NCI-H2196 (cell line): ENCODE data around the gene TNFRSF25.
"Not testable (repeated sequence)": the region's sequence is repeated elsewhere in the genome, so short reads cannot be mapped to it uniquely, and the experiment has no call there.

Source experiments
- DNase-seq: peaks from one replicate; lab custom pipeline; 2025; ENCODE audit not compliant: unreplicated experiment; lab: John Stamatoyannopoulos, UW

TNFRSF25 gene

DNA sequence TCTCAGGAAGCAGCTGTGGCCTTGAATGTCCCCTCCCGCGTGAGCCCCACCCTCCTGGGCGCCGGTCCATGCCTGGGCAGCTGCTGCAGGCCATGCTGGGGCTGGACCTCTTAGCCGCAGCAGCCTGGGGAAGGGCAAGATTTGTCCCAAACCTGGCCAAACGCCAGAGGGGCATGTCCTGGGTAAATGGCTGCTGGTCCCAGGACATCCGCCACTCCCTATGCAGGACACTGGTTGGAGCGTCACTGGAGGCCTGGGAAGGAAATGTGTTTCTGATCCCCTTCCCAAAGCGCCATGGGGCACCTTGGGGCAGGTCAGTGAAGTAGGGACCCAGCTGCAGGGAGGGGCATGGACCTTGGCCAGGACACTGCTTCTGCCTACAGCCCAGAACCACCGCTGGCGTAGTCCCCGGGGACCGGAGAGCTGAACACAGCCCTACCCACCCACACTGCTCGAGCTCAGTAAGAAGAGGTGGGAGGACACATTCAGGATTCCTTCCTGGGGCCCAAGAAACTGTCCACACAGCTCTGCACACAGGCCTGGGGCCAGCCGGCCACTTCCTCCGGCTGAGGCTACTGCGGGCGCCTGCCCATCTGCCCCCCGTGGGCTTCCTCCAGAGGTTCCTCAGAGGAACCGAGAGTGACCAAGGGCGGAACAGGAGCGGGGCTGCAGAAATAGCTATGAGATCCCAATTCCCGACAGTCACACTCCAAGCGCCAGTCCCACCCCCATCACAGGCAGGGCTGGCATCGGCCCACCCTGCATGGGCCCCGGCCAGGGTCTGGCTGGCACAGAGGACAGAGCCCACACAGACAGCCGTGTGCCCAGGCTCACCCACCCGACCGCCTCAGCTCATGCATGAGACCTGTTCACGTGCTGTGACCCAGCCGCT, 36.3 kb upstream of the TNFRSF25 start:
- peak; percentile 45 for DNase-seq

DNA sequence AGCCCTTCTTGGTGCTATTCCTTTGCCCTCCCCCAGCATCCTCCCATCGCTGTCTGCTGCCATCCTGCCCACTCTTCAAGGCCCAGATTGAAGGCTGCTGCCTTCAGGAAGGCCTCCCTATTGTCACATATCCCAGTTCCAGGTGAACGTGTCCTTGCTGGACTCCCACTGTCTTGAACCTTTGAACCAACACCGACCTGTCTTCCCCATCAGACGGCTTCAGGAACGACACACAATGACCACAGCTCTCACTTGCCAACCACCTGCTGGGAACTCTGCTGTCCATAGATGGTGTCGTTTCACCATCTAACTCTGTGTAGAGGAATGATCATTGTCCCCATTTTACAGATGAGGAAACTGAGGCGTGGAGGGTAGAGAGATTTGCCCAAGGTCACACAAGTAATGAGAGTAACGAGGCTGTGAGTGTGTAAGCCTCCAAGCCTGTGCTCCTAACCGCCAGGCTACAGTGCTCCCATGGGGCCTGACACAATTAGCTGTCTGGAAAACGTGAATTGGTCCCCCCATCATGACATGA, 35.4 kb upstream of the TNFRSF25 start:
- DNase-seq, result no peak

- DNase-seq, result no peak
These were observed 34.7 kb upstream of the TNFRSF25 start for GRCh38 chr1:6500544-6501278.

GRCh38 chr1:6499296-6499695, 33.3 kb upstream of the TNFRSF25 start:
- DNase-seq, result no peak

GRCh38 chr1:6498576-6499111, 32.7 kb upstream of the TNFRSF25 start:
- DNase-seq, result no peak

- DNase-seq, result no peak
These were observed 32.0 kb upstream of the TNFRSF25 start for GRCh38 chr1:6497867-6498575.

GRCh38 chr1:6497215-6497866, 31.4 kb upstream of the TNFRSF25 start:
- DNase-seq, result peak; percentile 55

DNA sequence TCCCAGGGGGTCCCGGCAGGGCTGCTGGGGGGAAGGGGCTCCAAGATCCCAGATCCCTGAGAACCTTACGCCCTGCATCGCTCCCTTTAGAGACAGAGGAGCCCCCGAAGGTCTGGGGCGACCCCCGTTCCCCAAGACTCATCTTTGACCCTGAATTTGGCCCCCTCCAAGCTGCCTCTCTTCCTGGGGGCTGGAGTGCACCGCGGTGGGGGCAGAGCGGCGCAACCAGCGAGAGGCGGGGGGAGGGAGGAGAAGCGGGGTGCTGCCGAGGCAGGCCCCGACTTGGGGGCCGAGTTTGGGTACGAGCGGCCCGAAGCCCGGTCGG, 30.9 kb upstream of the TNFRSF25 start:
- no peak for DNase-seq

- DNase-seq, result no peak
These were observed 30.4 kb upstream of the TNFRSF25 start for GRCh38 chr1:6496365-6496721.

DNA sequence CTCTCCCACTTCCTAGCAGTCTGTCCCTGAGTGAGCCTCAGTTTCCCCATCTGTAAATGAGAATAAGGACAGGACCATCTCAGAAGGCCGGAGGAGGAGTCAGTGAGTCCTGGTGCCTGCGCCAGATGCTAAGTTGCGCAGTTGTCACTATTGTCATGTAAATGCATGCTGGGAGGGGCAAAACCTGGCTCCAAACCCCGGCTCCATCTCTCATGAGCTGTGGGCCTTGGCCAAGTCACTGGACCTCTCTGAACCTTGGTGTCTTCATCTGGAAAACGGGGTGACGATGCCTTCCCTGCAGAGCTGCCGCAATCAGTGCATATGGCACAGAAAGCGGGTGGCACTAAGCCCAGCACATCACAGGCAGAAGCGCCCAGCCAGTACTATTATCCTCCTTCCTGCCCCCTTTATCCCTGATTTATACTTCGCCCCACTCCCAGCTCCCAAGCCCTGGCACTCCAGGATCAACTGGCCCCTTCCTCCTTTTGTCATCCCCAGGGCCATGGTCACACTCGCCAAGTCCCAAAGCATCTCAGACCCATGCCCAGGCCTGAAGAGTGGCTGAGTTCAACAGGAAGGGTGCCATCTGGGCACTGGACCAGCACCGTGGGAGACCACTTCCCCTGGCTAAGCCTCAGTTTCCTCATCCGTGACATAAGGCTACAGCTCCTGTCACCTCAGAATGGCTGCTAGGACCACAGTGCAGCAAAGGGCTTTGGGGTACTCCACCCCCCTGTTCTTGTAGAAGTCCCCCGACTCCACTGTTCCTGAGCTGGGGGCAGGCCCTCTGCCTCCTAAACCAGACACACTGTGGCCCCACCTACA, 29.8 kb upstream of the TNFRSF25 start:
- DNase-seq, result no peak

DNA sequence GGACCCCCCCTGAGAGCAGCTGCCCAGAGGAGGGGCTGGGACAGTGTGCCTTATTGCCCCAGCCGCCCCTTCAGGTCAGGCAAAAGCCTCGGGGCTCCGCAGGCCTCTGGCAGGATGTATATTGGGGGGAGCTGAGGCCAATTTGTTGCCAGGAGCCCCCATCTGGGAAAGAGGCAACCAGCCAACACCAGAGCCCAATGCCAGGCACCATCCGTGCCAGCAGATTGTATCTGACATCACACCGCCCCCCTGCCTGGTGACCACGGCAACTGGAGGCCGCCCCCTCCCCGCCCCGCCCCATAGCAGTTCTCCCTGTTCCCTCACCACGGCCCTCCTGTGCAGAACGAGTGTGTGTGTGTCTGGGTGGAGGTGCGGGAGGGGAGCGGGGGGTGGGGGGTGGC, 29.1 kb upstream of the TNFRSF25 start:
- peak; percentile 33 for DNase-seq

DNA sequence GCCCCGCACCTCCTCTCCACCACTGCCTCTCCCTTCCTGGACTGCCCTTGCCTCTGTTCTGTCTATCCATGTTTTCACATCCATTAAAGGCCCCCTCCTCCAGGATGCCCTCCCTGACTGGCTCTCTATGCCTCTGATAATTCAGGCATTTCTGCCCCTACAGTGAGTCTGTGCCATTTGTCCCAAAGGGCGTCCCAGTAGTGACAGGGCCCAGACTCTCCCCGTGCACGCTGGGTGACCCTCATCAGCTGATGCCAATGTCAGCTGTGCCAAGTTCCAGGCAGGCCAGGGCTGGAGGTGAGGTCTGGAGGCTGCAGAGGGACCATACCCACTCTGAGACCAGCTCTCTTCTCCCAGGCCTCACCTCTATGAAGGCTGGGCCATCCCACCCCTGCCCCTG, 28.7 kb upstream of the TNFRSF25 start:
- DNase-seq, result no peak

GRCh38 chr1:6493834-6494223, 27.9 kb upstream of the TNFRSF25 start:
- DNase-seq, result not testable (repeated sequence)

DNA sequence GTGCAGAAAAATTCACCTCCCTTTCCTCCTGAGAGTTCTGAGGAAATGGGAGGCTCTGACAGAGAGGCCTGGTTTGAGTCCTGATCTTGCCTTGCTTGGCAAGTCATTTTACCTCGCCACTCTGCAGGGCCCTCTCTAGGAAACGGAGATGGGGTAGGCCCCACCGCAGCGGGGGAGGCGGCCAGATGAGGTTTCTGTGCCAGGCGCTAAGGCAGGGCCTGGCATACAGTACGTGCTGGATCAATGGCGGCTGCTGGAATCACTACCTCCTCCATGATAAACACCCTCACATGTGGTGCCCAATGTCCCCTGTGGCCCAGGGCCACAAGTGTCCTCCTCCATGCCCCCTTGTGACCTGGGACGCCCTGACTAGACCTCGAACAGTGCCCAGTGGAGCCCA, 26.0 kb upstream of the TNFRSF25 start:
- no peak for DNase-seq

DNA sequence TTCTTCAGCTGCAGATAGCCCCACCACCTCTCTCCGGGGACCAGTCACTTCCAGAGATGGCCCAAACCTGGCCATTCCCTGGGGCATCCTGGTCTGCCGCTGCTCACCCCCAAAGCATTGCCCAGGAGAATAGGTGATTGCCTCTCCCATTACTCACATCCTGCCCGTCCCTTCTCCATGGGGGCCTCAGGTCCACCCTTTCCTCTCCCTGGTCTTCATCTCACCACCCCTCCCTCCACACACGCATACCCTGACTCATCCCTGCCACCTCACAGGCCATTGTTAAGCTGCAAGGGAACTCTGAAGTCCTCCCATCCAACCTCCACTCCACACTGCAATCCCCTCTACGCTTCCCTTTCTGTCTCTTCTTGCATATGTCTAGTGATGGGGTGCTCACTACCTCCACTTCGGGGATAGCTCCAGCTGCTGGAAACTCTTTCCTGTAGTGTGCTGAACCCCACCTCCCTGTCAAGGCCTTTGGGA, 25.5 kb upstream of the TNFRSF25 start, which contains the start of gene PLEKHG5:
Gene PLEKHG5, minus strand, starts transcription at position 188 of the 483 bp plus-strand sequence. CDS start 14,096 bp downstream, outside the sequence.
- no peak for DNase-seq

GRCh38 chr1:6491081-6491449, 25.1 kb upstream of the TNFRSF25 start:
- DNase-seq, result no peak

GRCh38 chr1:6490181-6491080, 24.5 kb upstream of the TNFRSF25 start:
- peak; percentile 60 for DNase-seq

DNA sequence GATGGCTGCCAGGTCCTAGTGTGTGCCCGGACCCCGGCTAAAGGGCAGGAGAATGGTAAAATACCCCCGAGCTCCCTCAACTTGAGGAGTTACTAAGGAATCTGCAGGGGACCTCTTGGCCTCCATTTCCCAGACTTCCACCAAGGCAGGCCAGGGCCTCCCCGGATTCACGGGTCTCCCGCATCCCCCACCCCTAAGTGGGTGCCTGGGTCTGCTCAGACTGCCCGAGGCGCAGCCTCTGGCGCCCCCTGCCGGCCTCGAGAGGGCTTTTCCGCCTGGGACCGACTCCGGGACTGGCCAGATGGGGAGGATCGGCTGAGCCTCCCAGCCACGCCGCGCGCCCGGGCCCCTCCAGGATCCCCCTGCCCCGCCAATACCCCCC, 23.8 kb upstream of the TNFRSF25 start:
- DNase-seq, result peak; percentile 81

- DNase-seq, result no peak
These were observed 23.4 kb upstream of the TNFRSF25 start for GRCh38 chr1:6489383-6489765.
